ENCODE data around the gene FRMPD1.

FRMPD1 gene

GRCh38 chr9:37752642-37753488 is 102.1 kb downstream of the FRMPD1 start:
- Histone ChIP-seq H3K4me3 (ENCODE audit: low read length) (peak overlapping the region; percentile 97), H3K4me1 (ENCODE audit: low read length) (peaks cover 9% of the 10 kb centered on the region; the same call in 1 of the 2 replicates), H2AFZ (ENCODE audit: low read length) (peak overlapping the region; percentile 95), H3K9ac (ENCODE audit: low read length) (peak overlapping the region; percentile 71; the same call in 1 of the 2 replicates), H3K9me3 (replicated peaks; ENCODE audit: insufficient read depth, low read length) (no peaks in the 10 kb centered on the region), H3K9me2 (replicated peaks; ENCODE audit: insufficient read depth, low read length) (no peaks in the 10 kb centered on the region), H3K79me2 (ENCODE audit: low read length) (peaks cover 9% of the 10 kb centered on the region), H3K4me2 (ENCODE audit: low read depth, low read length) (peak overlapping the region; percentile 68), H3K27me3 (replicated peaks; ENCODE audit: insufficient read depth, low read length) (no peaks in the 10 kb centered on the region), H3K36me3 (replicated peaks; ENCODE audit: insufficient read depth, low read length) (no peaks in the 10 kb centered on the region), H3K27ac (ENCODE audit: low read length) (no peak overlapping the region), H4K20me1 (ENCODE audit: insufficient read depth, low read length) (no peaks in the 10 kb centered on the region), H3F3A (ENCODE audit: insufficient read depth, low read length) (no peaks in the 10 kb centered on the region)
- DNase-seq: no peak
- TF ChIP-seq EZH2phosphoT487 (IDR thresholded peaks at IDR 0.05; ENCODE audit: low read length) (no peak), CTCF (IDR thresholded peaks at IDR 0.05; ENCODE audit: low read length) (no peak), EZH2 (optimal IDR thresholded peaks at IDR 0.05; ENCODE audit: low read depth, low read length) (no peak)

- no peak within 1 kb of the TSS for H3K27ac ChIP-seq (ENCODE audit: low read length)
These were observed 102.9 kb downstream of the FRMPD1 start, which contains the start of gene TRMT10B for GRCh38 chr9:37753489-37754190. TSS of gene TRMT10B (plus strand) at chr9:37753805. CDS start at chr9:37761932, 8,127 bp downstream.

GRCh38 chr9:37758747-37759146 is 108.0 kb downstream of the FRMPD1 start:
- Histone ChIP-seq H3K9ac (ENCODE audit: low read length) (no peak overlapping the region), H3K36me3 (replicated peaks; ENCODE audit: insufficient read depth, low read length) (no peaks in the 10 kb centered on the region), H4K20me1 (ENCODE audit: insufficient read depth, low read length) (no peaks in the 10 kb centered on the region), H3K4me3 (ENCODE audit: low read length) (no peak overlapping the region), H2AFZ (ENCODE audit: low read length) (no peak overlapping the region), H3K27ac (ENCODE audit: low read length) (no peak overlapping the region), H3K4me1 (ENCODE audit: low read length) (peaks cover 5% of the 10 kb centered on the region; the same call in 1 of the 2 replicates), H3K9me2 (replicated peaks; ENCODE audit: insufficient read depth, low read length) (no peaks in the 10 kb centered on the region), H3F3A (ENCODE audit: insufficient read depth, low read length) (no peaks in the 10 kb centered on the region), H3K27me3 (replicated peaks; ENCODE audit: insufficient read depth, low read length) (no peaks in the 10 kb centered on the region), H3K4me2 (ENCODE audit: low read depth, low read length) (no peak overlapping the region), H3K9me3 (replicated peaks; ENCODE audit: insufficient read depth, low read length) (no peaks in the 10 kb centered on the region), H3K79me2 (ENCODE audit: low read length) (peaks cover 9% of the 10 kb centered on the region)
- no peak for TF ChIP-seq EZH2 (optimal IDR thresholded peaks at IDR 0.05; ENCODE audit: low read depth, low read length)
- TF ChIP-seq EZH2phosphoT487 (IDR thresholded peaks at IDR 0.05; ENCODE audit: low read length): no peak
- TF ChIP-seq CTCF (IDR thresholded peaks at IDR 0.05; ENCODE audit: low read length): no peak
- DNase-seq: no peak

More at GRCh38 chr9:37753489-37754190, 102.9 kb downstream of the FRMPD1 start, which contains the start of gene TRMT10B:
- H3K27me3 ChIP-seq (replicated peaks; ENCODE audit: insufficient read depth, low read length): no peaks in the 10 kb centered on the region
- peak within 1 kb of the TSS; percentile 95 for H2AFZ ChIP-seq (ENCODE audit: low read length)
- peak within 1 kb of the TSS; percentile 71 for H3K9ac ChIP-seq (ENCODE audit: low read length)
- TF ChIP-seq EZH2phosphoT487 (IDR thresholded peaks at IDR 0.05; ENCODE audit: low read length) (no peak), EZH2 (optimal IDR thresholded peaks at IDR 0.05; ENCODE audit: low read depth, low read length) (no peak), CTCF (IDR thresholded peaks at IDR 0.05; ENCODE audit: low read length) (no peak)
- peaks cover 9% of the 10 kb centered on the region for H3K79me2 ChIP-seq (ENCODE audit: low read length)
- H3K9me3 ChIP-seq (replicated peaks; ENCODE audit: insufficient read depth, low read length): no peaks in the 10 kb centered on the region
- peak; percentile 81 for DNase-seq
- H3K4me2 ChIP-seq (ENCODE audit: low read depth, low read length): peak within 1 kb of the TSS; percentile 68
- H3K9me2 ChIP-seq (replicated peaks; ENCODE audit: insufficient read depth, low read length): no peaks in the 10 kb centered on the region
- H3K36me3 ChIP-seq (replicated peaks; ENCODE audit: insufficient read depth, low read length): no peaks in the 10 kb centered on the region
- H3F3A ChIP-seq (ENCODE audit: insufficient read depth, low read length): no peaks in the 10 kb centered on the region
- peaks cover 9% of the 10 kb centered on the region; the same call in 1 of the 2 replicates for H3K4me1 ChIP-seq (ENCODE audit: low read length)
- no peaks in the 10 kb centered on the region for H4K20me1 ChIP-seq (ENCODE audit: insufficient read depth, low read length)
- H3K4me3 ChIP-seq (ENCODE audit: low read length): peak within 1 kb of the TSS; percentile 97
